ENCODE measurements around the gene KLHL36.
A peak's percentile ranks its signal among the peaks of the same experiment; 100 is the strongest.
"Not testable (repeated sequence)": the region's sequence is repeated elsewhere in the genome, so short reads cannot be mapped to it uniquely, and the experiment has no call there.

Gene KLHL36

DNA sequence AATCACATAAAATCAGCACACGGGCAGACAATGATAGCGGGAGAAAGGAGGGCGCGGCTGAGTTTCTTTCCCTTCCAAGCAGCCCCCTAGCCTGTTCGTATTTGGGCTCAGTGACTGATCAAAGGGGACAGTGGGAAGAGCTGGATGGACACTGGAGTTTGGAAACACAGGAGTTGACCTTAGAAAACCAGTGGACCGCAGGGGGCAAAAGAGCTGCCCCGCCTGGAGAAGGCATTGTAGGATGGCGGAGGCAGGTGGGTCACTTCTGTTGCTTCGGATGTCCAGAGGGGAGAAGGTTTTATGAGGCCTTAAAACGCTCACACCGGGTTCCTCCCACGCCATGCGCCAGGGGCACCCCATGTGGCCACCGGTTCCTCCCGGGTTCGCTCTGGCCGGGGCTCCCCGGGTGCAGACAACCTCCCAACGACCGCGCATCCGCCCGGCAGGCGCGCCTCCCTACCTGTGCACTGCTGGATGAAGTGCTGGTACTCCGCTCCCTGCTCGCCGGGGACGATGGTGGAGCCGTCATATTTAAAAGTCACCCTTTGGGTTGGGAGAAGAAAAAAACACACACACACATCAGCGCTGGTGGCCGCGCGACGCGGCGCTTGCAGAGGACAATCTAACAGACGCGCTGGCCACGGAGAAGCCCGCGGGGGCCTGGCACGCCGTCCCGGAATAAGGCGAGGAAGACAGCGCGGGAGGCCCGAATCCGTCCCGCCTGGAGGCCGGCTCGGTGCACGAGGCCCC, 31.1 kb upstream of the KLHL36 start:
- DNase-seq, result no peak

DNA sequence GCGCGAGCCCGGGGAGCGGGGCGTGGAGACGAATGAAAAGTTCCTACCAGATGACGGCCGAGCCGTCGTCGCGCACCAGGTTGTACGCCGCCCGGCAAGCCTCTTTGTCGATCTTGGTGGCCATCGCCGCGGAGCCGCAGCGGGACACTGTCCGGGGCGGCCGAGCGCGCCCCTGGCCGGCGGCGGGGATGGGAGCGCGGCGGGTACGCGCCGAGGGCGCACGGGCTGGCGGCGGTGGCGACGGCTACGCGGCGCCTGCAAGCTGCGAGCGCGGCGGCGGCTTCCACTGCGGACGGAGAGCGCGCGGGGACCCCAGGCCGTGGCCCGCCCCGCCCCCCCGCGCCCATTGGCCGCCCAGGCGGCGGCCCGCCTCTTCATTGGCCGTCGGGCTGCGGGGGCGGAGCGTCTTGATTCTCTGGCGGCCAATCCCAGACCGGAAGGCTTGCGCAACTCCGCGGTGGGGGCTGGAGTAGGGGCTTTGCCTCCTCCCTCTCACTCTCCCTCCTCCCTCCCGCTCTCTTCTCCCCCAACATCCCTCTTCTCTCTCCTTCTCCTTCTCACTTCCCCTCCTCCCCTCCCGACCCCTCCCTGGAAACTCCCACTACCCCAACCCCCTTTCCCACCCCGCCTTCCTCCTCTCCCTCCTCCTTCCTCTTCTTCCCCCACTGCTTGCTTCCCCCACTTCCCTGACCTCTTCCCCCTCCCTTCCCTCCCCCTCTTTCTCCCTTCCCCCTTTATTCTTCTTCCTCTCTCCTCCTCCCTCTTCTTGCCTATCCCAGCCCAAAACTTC, 30.3 kb upstream of the KLHL36 start, which contains the start of gene COTL1:
Gene COTL1, minus strand, starts transcription at position 288 of the 790 bp plus-strand sequence. Its CDS starts 164 bp downstream, at position 124.
- DNase-seq, result peak; percentile 84

DNA sequence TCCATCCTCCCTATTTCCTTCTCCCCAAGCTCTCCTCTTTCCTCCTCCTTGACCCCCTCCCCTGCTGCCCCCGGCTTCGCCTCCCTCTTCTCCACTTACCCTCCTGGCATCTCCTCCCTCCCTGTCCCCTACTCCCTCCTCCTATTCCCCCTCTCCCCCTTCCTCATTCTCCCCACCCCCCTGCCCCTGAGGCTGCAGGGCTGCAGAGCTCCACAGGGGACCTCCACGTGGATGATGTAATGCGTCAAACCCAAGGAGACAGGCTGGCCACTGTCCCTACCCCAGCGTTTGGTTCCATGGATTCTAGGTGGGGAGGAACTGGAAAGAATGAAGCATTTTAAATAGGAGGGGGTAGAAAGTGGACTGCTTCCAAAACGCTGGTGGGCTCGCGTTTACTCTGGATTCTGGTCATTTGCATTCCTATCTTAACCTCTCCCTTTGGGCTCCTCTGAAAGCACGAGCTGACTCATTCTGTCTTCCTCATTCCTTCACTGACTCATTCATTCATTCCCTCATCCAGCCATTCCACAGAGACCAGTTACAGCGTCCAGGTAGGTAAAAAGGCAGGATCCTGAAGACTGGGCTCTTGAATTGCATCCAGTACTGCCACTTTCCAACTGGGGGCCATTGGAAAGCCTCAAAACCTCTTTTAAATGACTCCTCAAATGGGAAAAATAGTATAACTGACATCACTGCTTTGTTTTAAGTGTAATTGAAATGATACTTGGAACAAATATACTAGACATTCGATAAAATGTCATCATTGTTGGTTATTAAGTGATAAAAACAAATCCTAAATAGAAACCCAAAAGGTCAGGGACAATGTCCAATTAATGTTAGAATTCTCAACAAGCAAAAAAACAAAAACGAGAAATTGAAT, 29.5 kb upstream of the KLHL36 start:
- DNase-seq, result no peak

DNA sequence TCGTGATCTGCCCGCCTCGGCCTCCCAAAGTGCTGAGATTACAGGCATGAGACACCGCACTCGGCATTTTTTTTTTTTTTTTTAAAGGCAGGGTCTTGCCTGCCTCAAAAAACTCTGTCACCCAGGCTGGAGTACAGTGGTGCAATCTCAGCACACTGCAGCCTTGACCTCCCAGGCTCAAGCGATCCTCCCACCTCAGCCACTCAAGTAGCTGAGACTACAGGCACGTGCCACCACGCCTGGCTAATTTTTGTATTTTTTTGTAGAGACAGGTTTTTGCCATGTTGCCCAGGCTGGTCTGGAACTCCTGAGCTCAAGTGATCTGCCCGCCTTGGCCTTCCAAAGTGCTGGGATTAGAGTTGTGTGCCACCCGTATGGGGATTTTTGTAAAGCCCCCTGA, 27.4 kb upstream of the KLHL36 start:
- DNase-seq, result not testable (repeated sequence)

DNA sequence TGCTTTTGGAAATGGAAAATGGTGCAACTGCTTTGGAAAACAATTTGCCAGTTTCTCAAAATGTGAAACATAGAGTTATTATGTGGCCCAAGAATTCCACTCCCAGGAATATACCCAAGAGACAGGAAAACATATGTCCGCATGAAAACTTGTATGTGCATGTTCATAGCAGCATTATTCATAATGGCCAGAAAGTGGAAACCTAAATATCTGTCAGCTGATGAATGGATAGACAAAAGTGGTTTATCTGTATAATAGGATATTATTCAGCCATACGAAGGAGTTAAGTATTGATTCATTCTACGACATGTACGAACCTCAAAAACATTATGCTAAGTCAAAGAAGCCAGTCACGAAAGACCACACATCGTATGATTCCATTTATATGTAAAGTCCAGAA, 22.8 kb upstream of the KLHL36 start:
- DNase-seq, result no peak

DNA sequence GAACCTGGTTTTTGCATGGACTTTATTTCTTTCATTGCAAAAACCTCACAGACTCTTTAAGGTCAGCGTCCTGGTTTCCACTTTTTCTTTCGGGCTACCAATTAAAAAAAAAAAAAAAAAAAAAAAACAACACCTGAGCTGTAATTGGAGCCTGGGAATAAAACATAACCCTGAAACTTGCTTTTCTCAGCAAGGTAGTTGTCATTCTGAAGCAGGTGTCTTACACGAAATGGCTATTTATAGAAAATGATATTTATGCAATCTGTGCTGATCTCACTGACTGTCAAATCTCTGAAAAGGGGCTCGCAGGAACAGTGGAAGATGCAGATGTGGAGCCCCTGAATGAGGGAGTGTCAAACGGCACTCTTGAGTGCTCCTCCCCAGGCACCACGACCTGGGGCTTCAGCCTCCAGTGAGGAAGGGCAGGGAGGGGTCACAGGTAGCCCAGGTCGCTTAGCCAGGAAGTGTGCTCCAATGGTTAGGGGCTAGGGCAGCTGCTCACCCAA, 20.0 kb upstream of the KLHL36 start:
- no peak for DNase-seq

DNA sequence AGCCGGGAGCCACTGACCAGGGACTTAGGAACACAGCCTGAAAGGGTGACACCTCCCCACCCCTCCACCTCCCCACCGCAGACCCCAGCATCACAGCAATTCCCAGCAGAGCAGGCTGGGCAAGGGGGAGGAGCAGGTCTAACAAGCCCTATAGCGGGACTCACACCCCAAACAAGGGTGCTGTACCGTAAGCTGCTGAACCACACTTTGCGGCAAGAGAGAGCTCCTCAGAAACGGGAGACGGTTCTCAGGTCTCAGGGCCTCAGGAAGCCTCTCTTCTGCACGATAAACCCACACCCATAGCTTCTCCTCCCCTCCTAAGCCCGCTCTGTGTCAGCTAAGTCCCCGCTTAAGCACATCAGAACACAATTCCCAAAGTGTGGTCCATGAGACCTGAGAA, 18.7 kb upstream of the KLHL36 start:
- DNase-seq, result no peak

DNA sequence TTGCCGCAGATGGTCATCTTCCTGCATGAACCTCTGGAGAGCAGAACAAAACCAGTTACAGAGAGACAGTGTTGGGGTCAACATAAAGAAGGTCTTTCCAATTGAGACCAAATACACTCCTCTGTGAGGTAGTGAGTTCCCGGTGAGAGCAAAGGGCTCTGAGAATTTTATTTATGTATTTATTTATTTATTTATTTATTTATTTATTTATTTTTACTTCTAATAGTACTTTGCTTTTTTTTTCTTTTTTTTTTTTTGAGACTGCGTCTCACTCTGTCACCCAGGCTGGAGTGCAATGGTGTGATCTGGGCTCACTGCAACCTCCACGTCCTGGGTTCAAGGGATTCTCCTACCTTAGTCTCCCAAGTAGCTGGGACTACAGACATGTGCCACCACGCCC, 18.3 kb upstream of the KLHL36 start:
- DNase-seq, result no peak

DNA sequence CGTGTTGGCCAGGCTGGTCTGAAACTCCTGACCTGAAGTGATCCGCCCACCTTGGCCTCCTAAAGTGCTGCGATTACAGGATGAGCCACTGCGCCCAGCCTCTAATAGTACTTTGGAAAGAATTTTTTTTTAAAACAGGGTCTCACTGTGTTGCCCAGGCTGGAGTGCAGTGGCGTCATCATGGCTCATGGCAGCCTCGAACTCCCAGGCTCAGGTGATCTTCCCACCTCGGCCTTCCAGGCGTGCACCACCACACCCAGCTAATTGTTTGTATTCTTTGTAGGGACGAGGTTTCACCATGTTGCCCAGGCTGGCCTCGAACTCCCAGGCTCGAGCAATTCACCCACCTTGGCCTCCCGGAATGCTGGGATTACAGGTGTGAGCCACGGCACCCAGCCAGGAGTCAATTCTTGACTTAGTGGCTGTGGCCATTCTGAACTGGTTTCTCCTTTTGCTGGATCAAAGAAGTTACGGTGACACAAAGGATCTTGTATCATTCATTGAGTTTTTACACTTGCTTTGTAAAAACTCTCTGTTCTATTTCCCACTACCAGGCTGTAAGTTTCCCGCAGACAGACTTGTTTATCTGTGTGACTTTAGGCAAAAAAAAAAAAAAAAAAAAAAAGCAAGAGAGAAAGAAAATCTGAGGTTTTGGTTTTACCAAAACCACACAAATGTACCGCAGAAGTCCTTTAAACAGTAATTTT, 17.7 kb upstream of the KLHL36 start:
- DNase-seq, result no peak

DNA sequence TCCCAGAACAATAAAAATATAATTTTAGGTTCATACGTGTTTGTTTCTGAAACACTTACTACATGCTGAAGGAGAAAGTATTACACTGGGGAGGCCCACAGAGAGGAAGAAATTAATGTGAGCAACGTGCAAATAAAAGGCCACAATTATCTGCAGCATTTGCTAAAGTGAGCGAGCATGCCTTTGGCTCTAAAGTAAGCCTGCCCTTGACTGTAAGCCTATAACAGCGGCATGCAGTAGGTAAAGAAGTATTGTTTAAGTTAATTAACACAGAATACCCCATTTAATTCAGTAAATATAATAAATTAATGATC, 17.2 kb upstream of the KLHL36 start:
- no peak for DNase-seq

DNA sequence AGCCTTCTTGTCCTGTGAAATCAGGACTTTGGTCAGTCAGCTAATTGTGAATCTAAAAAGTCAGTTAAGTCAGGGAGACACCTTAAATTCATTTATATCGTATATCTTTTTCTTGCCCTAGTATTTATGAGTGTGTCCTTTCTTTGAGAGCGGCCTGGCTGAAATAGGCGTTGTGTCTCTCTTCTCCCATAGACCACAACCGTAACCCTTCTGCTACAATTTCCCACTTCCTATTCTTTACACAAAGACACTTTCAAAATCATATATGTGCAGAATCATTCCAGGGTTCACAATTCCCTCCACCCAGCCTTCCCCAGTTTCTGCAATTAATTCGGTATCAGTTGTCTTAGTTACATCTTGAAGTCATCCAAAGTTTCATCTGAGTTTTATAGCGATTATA, 16.4 kb upstream of the KLHL36 start:
- no peak for DNase-seq

DNA sequence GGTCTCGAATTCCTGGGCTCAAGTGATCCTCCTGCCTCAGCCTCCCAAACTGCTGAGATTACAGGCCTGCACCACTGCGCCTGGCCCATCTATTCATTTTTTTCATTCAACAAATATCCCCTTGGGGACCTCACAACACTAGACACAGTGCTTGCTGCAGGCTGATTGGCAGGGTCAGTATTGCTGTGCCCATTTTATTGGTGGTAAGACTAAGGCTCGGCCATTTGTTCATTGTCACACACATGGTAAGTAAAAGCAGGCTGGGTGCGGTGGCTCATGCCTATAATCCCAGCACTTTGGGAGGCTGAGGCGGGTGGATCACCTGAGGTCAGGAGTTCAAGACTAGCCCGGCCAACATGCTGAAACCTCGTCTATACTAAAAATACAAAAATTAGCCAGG, 15.4 kb upstream of the KLHL36 start:
- DNase-seq, result not testable (repeated sequence)

DNA sequence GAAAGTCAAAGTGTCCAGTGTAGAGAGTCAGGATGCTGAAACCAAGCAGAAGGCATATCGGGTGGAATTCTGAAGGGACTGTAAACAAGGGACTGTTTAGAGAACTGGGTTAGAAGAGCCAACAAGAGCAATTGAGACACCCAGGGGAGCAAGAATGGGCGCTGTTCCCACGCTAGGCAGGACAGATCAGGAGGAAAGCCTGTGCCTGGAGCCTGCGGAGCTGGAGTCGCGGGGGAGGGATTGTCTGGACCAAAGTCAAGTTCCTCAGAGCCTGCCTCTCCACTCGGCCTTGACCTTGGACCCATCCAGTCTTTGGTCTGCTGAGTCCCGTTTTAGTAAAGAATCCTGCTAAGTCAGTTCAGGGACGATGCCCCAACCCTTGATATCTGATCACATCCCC, 14.7 kb upstream of the KLHL36 start:
- DNase-seq, result no peak

DNA sequence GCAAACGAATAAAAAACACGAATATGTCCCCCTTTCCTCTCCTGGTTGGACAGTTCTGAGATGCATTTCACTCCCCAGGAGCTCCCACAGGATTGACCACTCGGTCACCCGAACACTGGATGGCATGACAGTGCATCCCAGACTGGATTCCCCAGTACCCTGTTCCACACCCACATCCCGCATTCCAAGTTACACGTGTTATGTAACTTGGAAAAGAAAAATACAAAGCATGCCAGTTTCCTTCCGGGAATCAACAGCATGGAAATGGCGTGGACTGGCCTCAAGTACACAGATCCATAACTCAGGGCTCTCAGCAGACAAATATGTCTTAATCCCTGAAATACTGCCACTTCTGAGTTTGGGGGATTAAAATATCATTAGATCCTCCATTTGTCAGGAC, 12.6 kb upstream of the KLHL36 start:
- no peak for DNase-seq

DNA sequence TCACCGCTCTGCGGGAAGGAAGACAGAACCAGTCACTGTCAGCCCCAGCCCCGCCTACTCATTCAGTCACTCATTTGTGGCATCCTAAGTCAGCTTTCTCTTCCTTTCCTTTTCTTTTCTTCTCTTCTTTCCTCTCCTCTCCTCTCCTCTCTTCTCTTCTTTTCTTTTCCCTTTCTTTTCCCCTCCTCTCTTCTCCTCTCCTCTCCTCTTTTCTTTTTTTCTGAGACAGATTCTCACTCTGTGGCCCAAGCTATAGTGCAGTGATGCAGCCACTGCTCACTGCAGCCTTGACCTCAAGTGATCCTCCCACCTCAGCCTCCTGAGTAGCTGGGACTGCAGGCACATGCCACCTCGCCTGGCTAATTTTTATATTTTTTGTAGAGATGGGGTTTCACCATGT, 10.6 kb upstream of the KLHL36 start:
- no peak for DNase-seq

DNA sequence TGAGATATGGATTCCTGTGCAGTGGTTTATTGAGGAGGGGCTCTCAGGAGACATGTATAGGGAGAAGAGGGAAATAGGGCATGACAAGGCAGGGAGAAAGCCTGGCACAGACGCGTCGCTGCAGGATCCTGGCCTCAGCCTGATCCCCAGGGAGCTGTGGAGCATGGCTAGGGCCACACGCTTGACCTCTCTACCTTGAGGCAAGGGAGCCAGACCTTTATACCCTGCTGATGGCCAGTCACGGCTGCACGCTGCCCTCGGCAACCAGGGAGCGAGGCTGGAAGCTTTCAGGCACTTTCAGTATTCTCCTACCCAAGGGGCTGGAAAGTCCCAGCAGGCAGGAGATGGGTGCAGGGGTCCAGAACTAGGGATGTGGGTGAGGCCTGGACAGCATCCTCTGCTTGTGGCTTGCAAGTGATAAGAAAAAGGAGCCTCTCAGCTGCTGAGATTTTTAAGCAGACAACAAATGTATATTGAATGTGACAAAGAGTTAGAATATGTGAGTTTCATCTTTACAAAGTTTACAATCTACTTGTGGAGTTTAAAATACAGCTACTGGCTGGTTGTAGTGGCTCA, 10.0 kb upstream of the KLHL36 start:
- DNase-seq, result no peak

DNA sequence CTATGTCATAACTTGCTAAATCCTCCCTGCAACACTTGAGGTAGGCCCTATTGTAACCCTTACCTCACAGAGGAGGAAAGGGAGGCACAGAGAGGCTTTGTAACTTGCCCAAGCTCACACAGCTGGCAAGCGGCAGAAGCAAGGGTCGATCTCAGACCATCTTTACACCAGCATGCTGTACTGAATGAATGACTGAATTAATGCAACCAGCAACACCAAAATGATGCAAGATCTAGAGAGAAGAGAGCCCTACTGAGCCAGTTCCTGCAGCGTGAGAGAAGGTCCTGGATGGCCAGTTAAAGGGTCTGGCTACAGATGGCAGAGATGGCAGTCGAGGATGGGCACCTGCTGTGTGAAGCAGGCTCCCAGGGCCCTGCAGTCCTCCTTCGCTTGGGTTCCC, 8.2 kb upstream of the KLHL36 start:
- no peak for DNase-seq

DNA sequence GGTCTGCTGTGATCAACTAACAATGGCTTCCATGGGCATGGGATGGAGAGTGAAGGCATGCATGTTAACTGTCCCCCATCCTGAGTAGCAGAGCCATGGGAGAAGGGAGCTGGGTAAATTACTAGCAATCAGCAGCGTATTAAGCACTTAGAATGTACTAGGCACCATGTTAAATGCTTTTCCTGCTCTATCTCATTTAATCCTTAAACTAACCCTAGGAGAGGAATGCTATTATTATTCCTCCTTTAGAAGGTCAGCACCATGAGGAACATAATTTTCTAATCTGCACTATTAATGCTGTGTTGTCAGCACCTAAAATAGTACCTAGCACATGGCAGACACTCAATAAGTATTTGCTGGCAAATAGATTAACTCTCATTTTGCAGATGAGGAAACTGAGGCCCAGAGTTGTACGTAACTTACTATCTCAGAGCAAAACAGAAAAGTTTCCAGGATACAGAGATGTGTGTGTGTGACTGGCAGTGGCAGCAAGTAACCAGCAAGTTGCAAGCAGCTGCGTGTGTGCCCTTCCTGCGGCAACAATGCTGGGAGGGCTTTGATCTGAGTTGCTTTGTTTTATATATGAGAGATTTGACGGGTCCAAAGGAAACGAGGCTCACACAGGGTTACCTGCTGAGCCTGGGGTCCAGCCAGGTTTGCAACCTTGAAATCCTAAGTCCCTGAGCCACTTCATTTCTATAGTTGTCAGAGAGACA, 6.5 kb upstream of the KLHL36 start:
- no peak for DNase-seq

DNA sequence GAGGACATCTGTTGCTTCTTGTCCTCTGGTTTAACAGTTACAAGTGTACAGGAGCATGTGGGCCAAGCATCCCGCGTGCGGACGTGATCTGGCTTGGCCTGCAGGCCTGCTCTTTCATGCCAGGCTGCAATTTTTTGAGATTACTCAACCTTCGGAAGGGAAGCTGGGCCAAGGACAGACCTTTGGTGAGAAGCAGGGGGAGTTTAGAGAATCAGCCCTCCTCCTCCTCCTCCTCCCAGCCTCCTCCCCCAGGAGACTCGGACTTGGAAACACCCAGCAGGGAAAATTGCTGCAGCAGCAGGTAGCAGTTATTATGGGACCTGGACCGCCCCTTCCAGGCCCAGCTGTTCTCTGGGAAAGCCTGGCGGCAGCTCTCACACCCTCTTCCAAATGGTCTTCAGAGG, 5.1 kb upstream of the KLHL36 start:
- DNase-seq, result no peak

DNA sequence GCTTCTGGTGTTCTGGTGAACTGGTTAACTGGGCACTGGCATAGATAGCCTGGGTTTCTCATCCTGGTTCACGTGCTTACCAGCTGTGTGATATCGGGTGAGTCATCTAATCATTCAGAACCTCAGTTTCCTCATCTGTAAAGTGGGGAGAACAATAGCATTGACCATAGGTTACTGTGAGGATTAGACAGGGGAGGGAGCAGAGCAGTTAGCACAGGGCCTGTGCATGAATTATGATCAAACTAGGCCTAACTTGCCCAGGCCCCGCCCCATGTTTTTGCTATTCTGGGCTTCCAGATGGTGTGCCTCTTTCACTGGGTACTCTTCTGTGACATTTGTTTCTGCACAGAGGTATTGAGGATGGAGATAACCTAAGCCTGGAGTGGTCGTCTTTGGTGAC, 4.6 kb upstream of the KLHL36 start:
- DNase-seq, result no peak
